GM21717 (cell line): Measurements from ENCODE around the gene HIPK2.
"Not testable (repeated sequence)": the region's sequence is repeated elsewhere in the genome, so short reads cannot be mapped to it uniquely, and the experiment has no call there.

Experiments used
- ATAC-seq: cut with Tn5 transposase; IDR thresholded peaks from one replicate; pipeline ENCODE4 v1.9.1; 2021; ENCODE audit warnings: mild to moderate bottlenecking, moderate library complexity; ENCODE audit not compliant: unreplicated experiment

Gene HIPK2

DNA sequence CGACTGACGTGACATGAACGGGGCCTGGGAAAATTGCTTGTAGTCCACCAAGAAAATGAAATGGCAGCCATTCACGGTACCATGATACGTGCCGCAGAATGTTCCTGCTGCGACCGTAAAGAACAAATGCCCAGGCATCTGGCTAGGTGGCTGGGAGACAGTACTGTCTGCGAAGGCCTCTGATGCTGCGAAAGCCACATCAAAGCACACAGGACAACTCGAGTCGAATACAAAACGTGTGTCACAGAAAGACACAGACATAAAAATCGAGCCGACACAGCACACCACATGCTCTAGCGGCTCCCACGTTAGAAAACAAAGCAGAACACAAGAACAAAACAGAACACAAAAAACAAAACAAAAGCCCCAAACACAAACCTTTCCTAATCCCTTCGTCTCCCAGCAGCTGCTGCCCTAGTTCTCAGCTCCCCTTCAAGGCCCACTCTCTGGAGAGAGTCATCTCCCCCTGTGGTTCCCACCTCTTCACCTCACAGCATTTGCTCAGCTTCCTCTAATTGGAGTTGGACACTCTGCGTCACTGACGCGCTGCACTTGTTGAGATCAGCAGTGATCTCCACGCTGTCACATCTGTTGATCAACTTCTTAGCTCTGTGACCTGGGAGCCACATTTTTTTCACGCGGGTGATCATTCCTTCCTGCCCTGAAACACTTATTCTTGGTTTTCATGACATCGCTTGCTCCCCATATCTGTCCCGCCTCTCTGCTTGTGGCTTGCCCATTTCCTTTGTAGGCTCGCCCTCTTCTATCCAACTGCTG is 142.1 kb downstream of the HIPK2 start:
- ATAC-seq = no peak

DNA sequence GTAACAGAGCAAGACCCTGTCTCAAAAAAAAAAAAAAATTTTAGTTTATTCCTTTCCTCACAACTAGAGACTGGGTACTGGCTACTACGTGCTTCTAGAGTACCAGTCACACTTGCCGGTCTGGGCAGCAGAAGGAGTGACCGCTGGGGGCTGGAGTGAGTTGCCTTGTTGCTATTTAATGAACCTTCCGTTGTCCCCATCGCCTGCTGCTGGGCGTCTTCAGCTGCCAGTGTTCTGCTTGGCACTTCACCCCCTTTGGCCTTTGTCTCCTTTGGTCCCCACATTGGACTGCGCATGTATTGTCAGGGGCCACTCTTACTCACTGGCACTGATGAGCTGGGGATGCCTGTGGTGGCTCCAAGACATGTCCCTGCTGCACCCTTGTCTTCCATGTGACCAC is 143.7 kb downstream of the HIPK2 start:
- no peak for ATAC-seq

DNA sequence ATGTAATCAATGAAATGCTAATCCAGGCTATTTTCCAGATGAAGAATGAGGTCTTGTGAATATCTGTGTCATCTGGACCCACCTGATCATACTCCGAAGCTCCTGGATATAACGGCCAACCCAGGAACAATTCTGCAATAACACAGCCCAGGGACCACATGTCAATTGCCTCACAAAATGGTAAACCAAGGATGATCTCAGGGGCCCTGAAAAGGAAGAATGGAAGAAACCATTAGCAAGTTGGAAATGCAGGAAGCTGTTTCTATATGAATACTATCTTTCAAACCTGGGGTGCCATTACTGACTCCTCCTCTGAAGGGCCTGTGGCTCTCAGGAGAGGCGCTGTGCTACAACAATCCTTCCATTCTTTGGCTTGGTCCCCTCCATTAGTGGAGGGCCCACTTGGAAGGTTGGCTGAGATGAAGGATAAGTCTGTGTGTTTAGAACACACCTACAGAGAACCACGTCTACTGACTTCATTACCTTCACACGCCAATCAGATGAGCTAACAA is 146.2 kb downstream of the HIPK2 start:
- no peak for ATAC-seq

DNA sequence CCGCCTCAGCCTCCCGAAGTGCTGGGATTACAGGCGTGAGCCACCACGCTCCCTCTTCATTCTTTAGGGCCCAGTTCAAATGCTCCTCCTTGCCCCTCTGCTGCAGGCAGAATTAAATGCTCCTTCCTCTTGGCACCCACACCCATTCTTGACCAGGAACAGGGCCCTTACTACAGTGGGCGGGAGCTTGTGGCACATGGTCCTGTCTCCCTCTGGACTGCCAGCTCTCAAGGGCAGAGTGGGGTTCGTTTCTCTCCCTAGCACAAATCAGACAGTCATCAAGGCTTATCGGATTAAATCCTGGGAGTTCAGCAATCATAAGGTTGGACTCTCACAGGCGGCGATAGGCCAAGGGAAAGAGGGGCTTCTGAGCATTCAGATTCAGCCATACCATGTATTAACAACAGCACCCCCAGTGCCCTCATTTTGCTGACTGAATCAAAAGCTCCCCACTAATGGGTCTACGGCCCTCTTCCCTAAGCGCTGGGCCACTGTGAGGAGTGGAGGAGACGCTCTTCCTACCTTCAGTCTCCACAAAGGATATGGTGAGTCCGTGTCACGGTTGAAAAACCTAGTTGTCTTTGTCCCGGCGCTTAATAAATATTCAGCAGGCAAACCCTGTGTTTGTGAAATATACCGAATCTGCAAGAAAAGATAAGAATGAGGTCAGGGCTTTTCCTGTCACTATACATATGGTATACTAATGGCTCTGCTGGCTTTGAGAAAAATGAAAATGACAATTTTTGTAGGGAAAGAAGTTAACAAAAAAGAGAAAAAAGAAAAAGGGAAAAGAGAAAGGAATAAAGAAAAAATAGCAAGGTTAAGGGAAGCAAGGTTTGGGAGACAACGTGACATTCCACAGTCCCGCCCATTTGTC is 146.9 kb downstream of the HIPK2 start:
- no peak for ATAC-seq

DNA sequence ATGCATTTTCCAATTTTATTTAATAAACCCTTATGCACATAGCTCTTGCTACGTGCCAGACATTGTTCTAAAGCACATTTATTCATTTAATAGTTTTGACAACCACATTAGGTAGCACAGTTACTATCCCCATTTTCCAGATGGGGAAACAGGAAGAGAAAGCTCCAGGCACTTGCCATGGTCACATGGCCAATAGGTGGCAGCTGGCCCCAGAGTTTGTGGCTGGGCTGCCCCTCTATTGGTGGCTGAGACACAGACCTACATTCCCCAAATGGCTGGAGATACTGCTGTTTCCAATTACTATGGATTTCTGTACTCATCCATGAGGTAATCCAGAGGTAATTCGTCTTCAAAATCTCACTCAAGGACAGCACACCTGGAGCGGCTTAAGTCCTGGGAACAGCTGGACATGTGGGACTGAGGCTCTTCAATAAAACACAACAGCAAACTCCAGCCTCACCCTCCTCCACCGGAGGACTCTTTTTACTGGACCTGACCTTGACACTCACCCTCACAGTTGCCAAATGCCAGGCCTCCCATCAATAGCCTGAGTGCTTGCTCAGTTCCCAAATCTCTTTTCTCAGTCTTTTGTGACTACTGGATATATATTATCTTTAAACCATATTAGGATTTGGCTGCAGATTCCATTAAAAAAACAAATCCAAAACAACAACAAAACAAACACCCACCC is 148.3 kb downstream of the HIPK2 start:
- no peak for ATAC-seq

DNA sequence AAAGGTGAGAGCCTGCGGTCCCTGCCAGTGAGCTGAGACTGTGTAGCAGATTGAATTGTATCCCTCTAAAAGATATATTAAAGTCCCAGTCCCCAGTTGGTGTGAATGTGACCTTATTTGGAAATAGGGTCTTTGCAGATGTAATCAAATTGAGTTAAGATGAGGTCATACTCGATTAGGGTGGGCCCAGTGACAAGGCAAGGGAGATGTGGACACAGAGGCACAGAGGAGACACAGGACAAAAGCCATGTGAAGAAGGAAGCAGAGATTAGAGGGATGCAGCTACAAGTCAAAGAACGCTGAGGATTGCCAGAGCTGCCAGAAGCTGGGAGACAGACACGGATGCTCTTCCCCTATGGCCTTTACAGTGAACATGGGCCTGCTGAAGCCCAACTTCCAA is 150.0 kb downstream of the HIPK2 start:
- no peak for ATAC-seq

DNA sequence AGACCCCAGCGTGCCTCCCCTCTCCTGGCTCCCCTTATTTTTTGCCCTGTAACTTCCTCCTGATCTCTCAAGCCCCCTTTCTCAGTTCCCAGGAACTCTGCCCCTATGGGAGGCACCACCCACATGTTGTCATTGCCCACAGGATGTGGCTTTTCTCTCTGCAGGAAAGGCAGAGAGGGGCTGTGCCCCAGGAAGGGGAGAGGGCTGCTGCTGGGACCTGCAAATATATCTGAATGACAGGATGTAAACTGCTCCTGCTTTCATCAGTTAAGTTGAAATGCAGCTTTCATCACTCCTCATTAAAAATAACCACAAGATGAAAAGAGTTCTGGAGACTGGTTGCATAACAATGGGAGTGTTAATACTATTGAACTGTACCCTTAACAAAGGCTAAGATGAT is 151.0 kb downstream of the HIPK2 start:
- ATAC-seq = no peak

DNA sequence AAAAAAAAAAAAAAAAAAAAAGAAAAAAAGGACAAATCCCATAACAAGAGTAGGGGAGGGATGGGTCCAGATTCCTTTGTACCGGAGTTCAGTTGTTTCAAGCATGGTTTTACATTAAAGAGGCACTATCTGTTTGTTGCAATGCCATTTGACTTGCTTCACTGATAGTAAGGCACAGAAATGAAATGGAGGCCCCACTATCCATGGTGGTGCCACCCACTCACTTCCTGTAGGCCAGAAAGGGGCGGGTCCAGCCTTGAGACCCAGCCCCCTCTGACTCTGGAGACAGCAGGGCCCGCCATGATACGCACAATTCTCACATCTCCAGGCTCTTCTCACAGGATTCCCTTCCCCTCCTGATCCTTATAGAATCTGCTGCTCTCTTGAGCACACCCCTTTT is 154.3 kb downstream of the HIPK2 start:
- no peak for ATAC-seq

DNA sequence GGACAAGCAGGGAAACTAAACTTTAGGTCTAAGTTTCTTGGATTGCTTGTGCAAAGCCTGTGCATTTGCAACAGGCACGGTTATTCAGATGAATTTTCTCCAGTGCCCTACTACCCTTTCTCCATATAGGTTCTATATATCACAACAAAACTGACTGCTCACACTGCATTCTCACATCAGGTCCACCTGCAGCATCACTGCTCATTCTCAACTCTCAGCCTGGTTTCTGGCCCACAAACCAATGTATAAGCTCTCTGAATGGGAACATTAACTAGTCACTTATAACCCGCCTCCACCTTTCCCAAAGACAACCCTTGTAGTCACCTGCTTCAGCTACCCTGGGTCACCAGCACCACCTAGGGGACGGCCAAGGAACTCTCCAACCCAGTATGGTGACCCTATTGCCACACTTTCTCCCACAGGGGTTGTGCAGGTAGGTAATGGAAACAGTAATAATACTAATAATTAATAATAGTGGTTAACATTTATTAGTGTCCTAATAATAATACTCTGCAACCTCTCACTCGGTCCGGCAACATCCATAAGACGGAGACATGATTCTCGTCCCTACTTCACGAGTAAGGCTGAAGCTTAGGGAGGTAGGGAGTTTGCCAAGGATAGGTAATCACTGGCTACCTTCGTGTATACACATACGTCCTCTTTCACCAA is 157.0 kb downstream of the HIPK2 start:
- no peak for ATAC-seq

DNA sequence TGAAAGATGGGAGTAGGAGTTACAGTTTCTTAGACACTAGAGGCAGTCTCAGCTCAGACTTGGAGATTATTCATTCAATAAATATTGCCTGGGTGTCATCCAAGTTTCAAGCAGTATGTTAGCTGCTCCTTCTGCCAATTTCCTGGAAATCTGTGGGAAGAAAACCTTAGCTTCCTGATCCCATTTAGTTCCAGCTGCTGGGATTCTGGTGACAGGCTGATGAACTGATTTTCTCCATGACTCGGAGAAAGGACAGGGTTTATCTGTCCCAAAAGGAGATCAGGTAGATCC is 158.5 kb downstream of the HIPK2 start:
- ATAC-seq = no peak

DNA sequence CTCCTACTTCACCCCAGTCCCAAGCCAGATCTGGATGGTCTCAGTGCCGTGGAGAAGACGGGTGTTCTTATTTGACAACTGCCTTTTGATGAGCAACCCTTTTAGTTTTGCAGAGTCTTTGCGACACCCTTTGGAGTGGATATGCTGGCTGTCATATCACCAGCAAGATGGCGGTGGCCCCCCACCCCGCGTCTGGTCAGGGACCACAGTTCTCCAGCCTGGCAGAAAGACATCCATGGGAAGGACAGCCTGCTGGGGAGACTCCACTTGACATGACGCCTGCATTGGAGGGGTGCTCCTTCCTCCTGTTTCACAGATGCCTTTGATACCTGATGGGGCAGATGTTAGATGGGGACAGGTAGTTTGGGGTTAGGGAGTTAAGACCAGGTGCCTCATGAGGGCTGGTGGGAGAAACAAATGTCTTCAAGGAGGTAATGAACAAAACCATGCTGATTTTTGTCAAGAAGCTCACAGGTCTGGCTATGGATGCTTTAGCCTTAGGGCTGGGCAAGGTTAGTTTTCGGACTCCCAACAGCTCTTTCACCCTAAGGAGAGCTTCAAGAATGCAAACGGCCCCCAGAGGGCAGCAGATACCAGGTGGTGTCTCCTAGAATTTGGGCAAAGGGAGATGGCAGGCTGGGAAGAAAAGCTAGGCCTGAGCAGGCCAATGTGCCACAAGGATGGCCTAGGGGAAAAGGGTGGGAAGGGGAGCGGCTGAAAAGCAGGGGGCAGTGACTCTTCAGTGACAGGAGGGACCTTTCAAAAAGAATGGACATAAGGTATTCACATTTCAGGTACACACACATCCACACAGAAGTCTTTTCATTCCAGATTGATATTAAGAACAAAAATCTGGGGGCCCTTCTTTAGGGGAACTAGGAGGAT is 159.1 kb downstream of the HIPK2 start:
- no peak for ATAC-seq

DNA sequence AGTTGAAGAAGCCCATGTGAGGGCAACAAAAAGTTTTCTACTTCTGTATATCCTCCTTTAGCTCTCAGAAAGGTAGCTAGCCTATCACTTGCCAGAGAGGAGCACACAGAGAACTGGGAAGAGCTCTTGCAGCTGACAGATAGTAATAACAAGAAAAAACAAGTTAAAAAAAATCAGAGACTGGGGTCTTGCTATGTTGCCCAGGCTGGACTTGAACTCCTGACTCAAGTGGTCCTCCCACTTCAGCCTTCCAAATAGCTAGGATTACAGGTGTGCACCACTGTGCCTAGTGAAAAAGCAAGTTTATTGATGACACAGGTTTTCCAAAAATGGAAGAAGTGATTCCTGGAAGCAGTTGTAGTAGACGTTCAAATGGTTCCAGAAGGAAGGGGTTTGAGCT is 160.7 kb downstream of the HIPK2 start:
- no peak for ATAC-seq

DNA sequence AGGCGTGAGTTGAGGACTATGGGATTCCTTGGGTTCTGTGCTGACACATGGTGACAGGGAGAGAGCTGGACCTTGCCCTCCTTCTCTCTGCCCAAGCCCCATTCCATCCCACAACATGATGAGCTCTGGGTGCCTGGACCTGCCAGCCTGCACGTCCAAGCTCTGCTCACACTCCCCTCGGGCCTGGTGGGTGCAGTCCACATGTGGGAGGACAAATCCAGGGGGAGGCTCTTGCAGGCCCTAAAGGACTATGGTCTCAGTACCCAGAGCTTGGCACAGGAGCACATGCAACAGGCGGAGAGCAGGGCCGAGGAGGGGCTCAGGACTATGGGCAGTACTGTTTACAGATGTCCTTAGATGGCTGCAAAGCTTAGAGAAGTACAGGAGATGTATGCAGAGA is 162.9 kb downstream of the HIPK2 start:
- no peak for ATAC-seq

DNA sequence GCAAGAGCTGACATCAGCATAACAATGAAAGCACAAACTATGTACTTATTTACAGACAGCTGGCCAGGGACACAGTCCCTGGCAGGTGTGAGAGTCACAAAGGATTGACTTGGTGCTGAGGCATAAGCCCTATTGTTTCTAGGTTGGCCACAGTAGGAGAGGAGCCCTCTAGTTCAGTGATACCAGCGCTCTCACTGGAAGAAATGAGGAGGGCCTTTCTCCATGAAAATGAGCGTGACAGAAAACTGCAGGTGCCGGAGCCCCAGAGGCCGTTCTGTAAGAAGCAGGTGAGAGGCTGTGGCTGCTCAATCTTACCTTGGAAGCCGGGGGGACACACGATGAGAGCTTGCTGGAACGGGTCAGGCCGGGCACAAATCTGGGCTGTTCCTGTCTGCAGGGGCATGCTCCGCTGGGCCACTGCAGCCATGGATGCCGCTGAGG is 163.8 kb downstream of the HIPK2 start:
- ATAC-seq = no peak

DNA sequence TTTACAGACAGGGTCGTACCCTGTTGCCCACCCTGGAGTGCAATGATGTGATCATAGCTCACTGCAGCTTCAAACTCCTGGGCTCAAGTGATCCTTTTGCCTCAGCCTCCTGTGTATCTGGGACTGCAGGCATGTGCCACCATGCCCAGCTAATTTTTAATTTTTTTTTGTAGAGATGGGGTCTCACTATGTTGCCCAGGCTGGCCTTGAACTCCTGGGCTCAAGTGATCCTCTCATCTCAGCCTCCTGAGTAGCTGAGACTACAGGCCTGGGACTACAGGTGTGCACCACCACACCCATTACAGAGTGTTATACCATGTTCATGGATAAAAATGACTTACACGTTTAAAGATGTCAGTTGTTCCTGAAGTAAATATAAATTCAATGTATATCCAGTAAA is 166.2 kb downstream of the HIPK2 start:
- ATAC-seq = not testable (repeated sequence)

DNA sequence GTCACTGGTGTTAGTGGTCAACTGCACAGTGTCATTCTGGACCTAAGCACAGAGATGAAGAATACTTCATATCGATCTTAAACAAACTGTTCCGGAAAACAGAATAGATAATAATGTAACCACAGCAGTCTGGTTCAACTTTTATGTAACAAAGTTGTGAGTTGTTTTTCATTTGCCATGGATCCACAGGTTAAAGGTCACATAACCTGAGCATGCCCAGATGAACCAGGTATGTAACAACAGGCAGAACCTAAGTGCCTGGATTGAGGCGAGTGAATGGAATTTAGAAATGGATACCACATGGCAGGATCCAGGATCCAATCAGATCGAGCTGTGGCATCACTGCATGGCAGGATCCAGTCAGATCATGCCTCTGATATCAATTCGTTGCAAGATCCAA is 167.2 kb downstream of the HIPK2 start:
- no peak for ATAC-seq

DNA sequence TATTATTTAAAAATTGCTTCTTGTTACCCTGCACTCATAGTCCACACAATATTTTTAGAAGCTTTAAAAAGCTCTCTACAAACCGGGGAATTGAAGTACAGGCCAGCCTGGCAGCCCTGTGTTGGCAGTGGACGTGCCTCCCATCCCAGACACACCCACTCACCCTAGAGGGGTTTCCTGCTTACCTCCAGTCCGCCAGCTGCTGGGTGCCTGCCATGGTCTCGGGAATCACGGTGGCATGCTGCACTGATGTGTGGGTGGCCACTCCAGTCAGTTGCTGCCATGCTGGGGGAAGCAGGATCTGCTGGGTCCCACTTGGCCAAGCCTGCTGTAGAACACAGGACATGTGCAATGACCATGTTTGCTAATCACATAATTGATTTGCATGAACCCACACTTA is 173.9 kb downstream of the HIPK2 start:
- ATAC-seq = no peak

DNA sequence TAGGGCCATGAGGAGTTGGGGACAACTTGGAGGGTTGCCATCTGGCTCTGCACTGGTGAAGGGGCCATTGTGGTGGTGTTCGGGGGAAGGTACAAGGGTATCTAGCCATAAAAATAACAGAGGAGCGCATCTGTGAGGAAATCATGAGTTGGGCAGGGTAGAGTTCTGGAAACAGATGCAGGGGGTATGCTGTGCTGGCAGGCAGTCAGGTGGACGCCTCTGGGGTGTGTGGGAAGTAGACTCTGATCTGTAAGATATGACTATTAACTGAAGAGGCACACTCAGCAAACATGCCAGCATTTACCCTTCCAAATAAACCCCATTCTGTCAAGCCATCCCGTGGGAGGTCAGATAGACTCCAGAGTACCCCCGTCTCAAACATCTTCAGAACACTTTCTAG is 174.5 kb downstream of the HIPK2 start:
- ATAC-seq = no peak

DNA sequence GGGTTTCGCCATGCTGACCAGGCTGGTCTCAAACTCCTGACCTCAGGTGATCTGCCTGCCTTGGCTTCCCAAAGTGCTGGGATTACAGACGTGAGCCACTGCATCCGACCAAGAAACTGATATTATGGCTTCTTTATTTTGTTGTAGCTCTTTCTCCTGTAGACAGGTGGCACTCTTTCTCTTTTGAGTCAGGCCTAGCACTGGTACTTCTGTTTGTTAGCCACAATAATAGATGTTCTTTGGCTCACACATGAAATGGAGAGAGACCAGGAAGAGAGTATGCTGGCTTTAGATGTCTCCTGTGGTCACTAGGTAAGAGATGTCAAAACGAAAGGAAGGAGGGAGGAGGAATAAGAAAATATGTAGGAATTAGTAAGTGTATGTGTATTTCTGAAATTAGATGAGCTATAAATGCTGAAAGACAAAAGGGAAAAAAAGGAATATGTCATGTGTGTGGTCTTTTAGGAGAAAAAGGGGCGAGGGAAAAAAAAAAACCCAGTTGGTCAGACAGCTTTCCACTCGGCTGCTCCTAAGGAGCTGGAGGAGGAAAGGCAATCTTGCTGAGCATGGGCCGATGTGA is 175.6 kb downstream of the HIPK2 start:
- no peak for ATAC-seq

DNA sequence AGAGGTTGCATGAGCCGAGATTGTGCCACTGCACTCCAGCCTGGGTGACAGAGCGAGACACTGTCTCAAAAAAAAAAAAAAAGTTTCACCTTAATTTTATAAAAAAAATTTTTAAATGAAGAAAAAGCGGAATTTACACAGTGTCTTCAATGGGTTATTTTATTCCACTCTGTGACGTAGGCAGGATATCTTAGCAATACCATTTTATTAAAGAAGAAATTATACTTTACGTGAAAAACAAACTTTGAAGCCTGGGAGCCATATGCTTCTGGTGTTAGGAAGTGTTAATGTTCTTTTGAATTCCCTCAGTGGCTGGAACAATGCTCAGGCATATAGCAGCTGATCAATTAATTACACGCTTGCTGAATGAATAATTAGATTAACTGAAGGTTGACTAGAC is 176.6 kb downstream of the HIPK2 start:
- ATAC-seq = no peak
